Peyer's patch (tissue), 4 donors: ENCODE results near the gene PRDX3. TPM values are rescaled to one million over a fixed set of nuclear protein-coding genes. Genes with fewer than 3 reads are reported as not detected.

ENCODE experiments used
- DNase-seq, 3 donors: peaks; one replicate each; pipeline ENCODE4 v3.0.0-alpha.2; 2017 to 2019
- H3K27ac ChIP-seq, 4 donors: fragments of 200-600 bp; sonication (generic); one replicate each; pipeline ENCODE4 v1.5.1; 2016 to 2019
- H3K27me3 ChIP-seq, 2 donors: fragments of 200-600 bp; sonication (generic); one replicate each; pipeline ENCODE4 v1.5.1; 2019
- H3K36me3 ChIP-seq, 3 donors: fragments of 200-600 bp; sonication (generic); one replicate each; pipeline ENCODE4 v1.5.1; 2016 to 2019
- H3K4me1 ChIP-seq, 4 donors: fragments of 200-600 bp; sonication (generic); one replicate each; pipeline ENCODE4 v1.5.1; 2016 to 2019
- H3K4me3 ChIP-seq, 4 donors: fragments of 200-600 bp; sonication (generic); 1 replicate in 3 of 4; 2 replicates in 1 of 4; pipeline ENCODE4 v1.5.1; 2016 to 2019; ENCODE audit warnings: mild to moderate bottlenecking in 1 of 4
- H3K9me3 ChIP-seq, 4 donors: fragments of 200-600 bp; sonication (generic); one replicate each; pipeline ENCODE4 v1.5.1; 2016 to 2019; ENCODE audit warnings: mild to moderate bottlenecking in 1 of 4
- CTCF ChIP-seq, 6 experiments: fragments of 450-650 bp in 4 of 6; fragments of 200-600 bp in 2 of 6; sonication (generic) in 1 of 6; IDR thresholded peaks; one replicate each; pipeline ENCODE4 v1.5.1; 2017 to 2019; ENCODE audit warnings: antibody characterized with exemption in 6 of 6, mild to moderate bottlenecking in 3 of 6, moderate library complexity in 1 of 6
- POLR2A ChIP-seq, 2 donors: fragments of 450-650 bp; IDR thresholded peaks; one replicate each; pipeline ENCODE4 v1.5.1; 2017; ENCODE audit warnings: antibody characterized with exemption in 2 of 2, mild to moderate bottlenecking in 2 of 2, moderate library complexity in 2 of 2
- total RNA-seq, 4 donors: library from RNA; depleted of rRNA; stranded (reverse); fragments of >200 nt; gene quantifications; one replicate each; pipeline ENCODE4 v1.1.0, GENCODE V29; 2016

The PRDX3 gene
- total RNA-seq, 4 donors from 2014 or later = 76.2 to 138 (median 107) TPM

DNA sequence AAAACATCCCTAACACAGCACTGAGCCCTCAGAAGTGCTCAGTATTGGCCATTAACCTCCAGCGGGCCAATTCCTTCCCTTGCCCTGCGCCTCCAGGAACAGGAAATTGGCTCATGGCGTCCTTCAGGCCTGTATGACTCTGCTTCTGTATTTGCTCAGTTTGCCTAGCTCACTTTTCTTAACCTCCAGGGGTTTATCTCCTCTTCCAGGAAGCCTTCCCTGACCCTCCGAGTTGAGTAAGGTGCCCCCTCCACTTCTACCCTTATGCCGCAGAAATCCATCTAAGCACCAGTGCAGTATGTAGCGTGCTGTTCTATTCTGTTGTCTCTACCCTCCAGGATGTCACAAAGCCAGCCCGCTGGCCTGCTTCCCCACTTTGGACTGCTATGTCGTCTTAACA is 12.0 kb downstream of the PRDX3 start:
- H3K36me3 ChIP-seq = peaks cover 0 to 43% (median 0%) of the 10 kb centered on the region in 3 donors
- TF ChIP-seq POLR2A (IDR thresholded peaks at IDR 0.05) = no peak
- no peak for TF ChIP-seq CTCF (IDR thresholded peaks at IDR 0.05)
- no peaks in the 10 kb centered on the region for H3K9me3 ChIP-seq
- H3K4me1 ChIP-seq = peaks cover 0 to 7% (median 2%) of the 10 kb centered on the region in 4 donors
- no peak overlapping the region for H3K4me3 ChIP-seq
- H3K27me3 ChIP-seq = no peaks in the 10 kb centered on the region
- DNase-seq = no peak
- H3K27ac ChIP-seq = peak overlapping the region in 3 of 4 donors; percentile 81 to 94 (median 87)

DNA sequence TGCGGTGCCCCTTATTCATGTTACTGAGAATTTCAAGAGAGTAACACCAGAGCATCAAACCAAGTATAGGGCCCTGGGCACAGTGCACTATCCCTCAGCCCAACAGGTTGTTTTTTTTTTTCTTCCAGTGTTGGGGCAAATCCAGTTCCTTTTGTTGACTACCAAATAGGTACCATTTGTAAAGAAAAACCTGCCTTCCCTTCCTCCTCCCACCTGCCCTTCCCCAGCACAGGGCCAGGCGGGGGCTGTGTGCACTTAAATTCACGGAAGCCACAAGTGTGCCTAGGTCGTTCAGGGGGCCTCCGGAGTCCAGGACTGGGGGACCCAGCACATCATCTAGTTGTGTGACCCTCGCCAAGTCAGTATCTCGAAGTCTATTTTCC is 12.5 kb downstream of the PRDX3 start:
- H3K36me3 ChIP-seq = peaks cover 0 to 39% (median 0%) of the 10 kb centered on the region in 3 donors
- H3K4me3 ChIP-seq = peak overlapping the region; percentile 62 to 94 (median 73)
- H3K9me3 ChIP-seq = no peaks in the 10 kb centered on the region
- peaks cover 0 to 7% (median 2%) of the 10 kb centered on the region in 4 donors for H3K4me1 ChIP-seq
- no peak for DNase-seq
- TF ChIP-seq POLR2A (IDR thresholded peaks at IDR 0.05) (no peak), CTCF (IDR thresholded peaks at IDR 0.05) (no peak)
- peak overlapping the region; percentile 81 to 94 (median 89) for H3K27ac ChIP-seq
- no peaks in the 10 kb centered on the region for H3K27me3 ChIP-seq

DNA sequence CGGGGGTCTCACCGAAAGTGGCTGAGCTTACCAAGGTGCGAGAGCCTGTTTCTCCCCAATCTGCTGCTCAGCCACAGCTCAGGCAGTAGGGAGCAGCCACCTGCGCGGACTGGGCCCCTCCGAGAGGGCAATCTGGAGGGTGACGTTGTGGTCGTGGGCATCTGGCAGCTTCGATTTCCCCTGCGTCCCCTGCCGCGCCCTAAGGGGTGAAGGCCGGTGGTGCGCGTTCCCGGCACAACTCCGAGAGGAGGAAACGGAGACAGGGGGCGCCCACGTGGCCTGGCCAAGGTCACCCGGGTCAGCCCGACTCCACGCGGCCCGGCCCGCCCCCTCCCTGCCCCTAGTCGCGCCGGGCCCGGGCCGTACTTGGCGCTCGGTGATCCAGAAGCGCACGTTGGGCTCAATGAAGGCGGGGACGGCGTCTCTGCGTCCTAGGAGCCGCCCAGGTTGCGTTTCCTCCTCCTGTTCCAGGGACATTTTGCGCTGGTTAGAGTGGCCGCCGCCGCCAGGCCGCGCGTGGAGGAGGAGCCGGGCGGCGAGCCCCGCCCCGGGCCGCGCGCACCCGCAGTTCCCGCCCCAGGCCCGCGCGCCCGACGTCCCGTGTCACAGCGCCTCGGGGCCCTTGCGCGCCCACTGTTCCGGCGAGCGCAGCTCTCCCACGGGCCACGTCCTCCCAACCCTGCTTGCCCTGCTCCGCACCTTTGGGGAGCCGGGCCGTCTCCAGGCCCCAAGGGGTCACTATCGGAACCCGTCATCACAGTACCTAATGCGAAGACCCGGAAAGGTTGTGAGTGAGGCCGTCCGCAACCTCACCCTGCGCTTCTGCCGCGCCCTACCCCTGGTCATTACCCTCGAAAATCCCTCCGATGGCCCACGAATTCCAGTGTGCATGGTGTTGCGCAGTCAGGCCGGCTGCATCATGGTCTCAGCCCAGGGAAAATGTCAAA is 13.2 kb downstream of the PRDX3 start, which contains the start of gene SFXN4:
Gene SFXN4, minus strand, starts transcription at position 544 of the 947 bp plus-strand sequence. Its CDS starts 67 bp downstream, at position 477.
- Histone ChIP-seq H3K27me3 (no peaks in the 10 kb centered on the region), H3K36me3 (peaks cover 0 to 32% (median 0%) of the 10 kb centered on the region in 3 donors), H3K4me1 (peaks cover 0 to 7% (median 2%) of the 10 kb centered on the region in 4 donors), H3K4me3 (peak within 1 kb of the TSS; percentile 62 to 94 (median 73)), H3K9me3 (no peaks in the 10 kb centered on the region), H3K27ac (peak within 1 kb of the TSS; percentile 81 to 94 (median 89))
- peak; percentile 78 to 92 (median 91) for DNase-seq
- TF ChIP-seq POLR2A (IDR thresholded peaks at IDR 0.05) (peak; percentile 75 to 79), CTCF (IDR thresholded peaks at IDR 0.05) (peak in 3 of 6 experiments; percentile 13 to 34 (median 20))

- H3K27me3 ChIP-seq = no peaks in the 10 kb centered on the region
- peak overlapping the region in 1 of 4 donors; percentile 4 for H3K27ac ChIP-seq
- DNase-seq = no peak
- H3K4me3 ChIP-seq = no peak overlapping the region
- TF ChIP-seq POLR2A (IDR thresholded peaks at IDR 0.05) (no peak), CTCF (IDR thresholded peaks at IDR 0.05) (no peak)
- peaks cover 0 to 7% (median 2%) of the 10 kb centered on the region in 4 donors for H3K4me1 ChIP-seq
- no peaks in the 10 kb centered on the region for H3K9me3 ChIP-seq
- H3K36me3 ChIP-seq = peaks cover 0 to 29% (median 0%) of the 10 kb centered on the region in 3 donors
Observed at GRCh38 chr10:119162452-119163092, 16.0 kb downstream of the PRDX3 start.

GRCh38 chr10:119161680-119162451 is 16.7 kb downstream of the PRDX3 start:
- peaks cover 0 to 32% (median 0%) of the 10 kb centered on the region in 3 donors for H3K36me3 ChIP-seq
- peaks cover 0 to 6% (median 2%) of the 10 kb centered on the region in 4 donors for H3K4me1 ChIP-seq
- no peaks in the 10 kb centered on the region for H3K27me3 ChIP-seq
- TF ChIP-seq CTCF (IDR thresholded peaks at IDR 0.05) (no peak), POLR2A (IDR thresholded peaks at IDR 0.05) (no peak)
- H3K27ac ChIP-seq = peak overlapping the region in 1 of 4 donors; percentile 4
- DNase-seq = no peak
- H3K4me3 ChIP-seq = no peak overlapping the region
- H3K9me3 ChIP-seq = no peaks in the 10 kb centered on the region
